ENCODE results near the gene TRIM5.

DNA sequence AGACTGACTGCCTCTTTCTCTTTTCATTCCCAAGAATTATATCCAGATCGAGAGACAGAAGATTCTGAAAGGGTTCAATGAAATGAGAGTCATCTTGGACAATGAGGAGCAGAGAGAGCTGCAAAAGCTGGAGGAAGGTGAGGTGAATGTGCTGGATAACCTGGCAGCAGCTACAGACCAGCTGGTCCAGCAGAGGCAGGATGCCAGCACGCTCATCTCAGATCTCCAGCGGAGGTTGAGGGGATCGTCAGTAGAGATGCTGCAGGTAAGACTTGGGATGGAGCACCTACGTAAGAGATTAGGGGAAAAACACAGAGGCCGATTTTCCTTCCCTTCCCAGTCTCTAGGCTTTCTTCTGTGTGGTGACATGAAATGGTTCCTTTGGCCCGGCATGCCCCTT, 13.4 kb upstream of the TRIM5 start:
- TF ChIP-seq, protein P1, sequence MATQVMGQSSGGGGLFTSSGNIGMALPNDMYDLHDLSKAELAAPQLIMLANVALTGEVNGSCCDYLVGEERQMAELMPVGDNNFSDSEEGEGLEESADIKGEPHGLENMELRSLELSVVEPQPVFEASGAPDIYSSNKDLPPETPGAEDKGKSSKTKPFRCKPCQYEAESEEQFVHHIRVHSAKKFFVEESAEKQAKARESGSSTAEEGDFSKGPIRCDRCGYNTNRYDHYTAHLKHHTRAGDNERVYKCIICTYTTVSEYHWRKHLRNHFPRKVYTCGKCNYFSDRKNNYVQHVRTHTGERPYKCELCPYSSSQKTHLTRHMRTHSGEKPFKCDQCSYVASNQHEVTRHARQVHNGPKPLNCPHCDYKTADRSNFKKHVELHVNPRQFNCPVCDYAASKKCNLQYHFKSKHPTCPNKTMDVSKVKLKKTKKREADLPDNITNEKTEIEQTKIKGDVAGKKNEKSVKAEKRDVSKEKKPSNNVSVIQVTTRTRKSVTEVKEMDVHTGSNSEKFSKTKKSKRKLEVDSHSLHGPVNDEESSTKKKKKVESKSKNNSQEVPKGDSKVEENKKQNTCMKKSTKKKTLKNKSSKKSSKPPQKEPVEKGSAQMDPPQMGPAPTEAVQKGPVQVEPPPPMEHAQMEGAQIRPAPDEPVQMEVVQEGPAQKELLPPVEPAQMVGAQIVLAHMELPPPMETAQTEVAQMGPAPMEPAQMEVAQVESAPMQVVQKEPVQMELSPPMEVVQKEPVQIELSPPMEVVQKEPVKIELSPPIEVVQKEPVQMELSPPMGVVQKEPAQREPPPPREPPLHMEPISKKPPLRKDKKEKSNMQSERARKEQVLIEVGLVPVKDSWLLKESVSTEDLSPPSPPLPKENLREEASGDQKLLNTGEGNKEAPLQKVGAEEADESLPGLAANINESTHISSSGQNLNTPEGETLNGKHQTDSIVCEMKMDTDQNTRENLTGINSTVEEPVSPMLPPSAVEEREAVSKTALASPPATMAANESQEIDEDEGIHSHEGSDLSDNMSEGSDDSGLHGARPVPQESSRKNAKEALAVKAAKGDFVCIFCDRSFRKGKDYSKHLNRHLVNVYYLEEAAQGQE (IDR thresholded peaks at IDR 0.05; ENCODE audit: insufficient replicate concordance, low read depth), result no peak
- TF ChIP-seq, protein P2, sequence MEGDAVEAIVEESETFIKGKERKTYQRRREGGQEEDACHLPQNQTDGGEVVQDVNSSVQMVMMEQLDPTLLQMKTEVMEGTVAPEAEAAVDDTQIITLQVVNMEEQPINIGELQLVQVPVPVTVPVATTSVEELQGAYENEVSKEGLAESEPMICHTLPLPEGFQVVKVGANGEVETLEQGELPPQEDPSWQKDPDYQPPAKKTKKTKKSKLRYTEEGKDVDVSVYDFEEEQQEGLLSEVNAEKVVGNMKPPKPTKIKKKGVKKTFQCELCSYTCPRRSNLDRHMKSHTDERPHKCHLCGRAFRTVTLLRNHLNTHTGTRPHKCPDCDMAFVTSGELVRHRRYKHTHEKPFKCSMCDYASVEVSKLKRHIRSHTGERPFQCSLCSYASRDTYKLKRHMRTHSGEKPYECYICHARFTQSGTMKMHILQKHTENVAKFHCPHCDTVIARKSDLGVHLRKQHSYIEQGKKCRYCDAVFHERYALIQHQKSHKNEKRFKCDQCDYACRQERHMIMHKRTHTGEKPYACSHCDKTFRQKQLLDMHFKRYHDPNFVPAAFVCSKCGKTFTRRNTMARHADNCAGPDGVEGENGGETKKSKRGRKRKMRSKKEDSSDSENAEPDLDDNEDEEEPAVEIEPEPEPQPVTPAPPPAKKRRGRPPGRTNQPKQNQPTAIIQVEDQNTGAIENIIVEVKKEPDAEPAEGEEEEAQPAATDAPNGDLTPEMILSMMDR (IDR thresholded peaks at IDR 0.05; ENCODE audit: insufficient read depth, low read length), result no peak
- TF ChIP-seq SPI1 (IDR thresholded peaks at IDR 0.05; ENCODE audit: borderline replicate concordance, low read depth), result no peak

All from HL-60 (cell line).